SH-SY5Y (cell line): ENCODE results near the gene GTF2IRD1.

Source experiments
- GATA2 ChIP-seq: IDR thresholded peaks from 2 replicates; pipeline ENCODE4 v1.6.1; 2011; ENCODE audit warnings: mild to moderate bottlenecking, low read depth, low read length
- GATA3 ChIP-seq: IDR thresholded peaks from 2 replicates; pipeline ENCODE4 v1.6.1; 2011; ENCODE audit warnings: low read depth, mild to moderate bottlenecking, low read length, moderate library complexity

DNA sequence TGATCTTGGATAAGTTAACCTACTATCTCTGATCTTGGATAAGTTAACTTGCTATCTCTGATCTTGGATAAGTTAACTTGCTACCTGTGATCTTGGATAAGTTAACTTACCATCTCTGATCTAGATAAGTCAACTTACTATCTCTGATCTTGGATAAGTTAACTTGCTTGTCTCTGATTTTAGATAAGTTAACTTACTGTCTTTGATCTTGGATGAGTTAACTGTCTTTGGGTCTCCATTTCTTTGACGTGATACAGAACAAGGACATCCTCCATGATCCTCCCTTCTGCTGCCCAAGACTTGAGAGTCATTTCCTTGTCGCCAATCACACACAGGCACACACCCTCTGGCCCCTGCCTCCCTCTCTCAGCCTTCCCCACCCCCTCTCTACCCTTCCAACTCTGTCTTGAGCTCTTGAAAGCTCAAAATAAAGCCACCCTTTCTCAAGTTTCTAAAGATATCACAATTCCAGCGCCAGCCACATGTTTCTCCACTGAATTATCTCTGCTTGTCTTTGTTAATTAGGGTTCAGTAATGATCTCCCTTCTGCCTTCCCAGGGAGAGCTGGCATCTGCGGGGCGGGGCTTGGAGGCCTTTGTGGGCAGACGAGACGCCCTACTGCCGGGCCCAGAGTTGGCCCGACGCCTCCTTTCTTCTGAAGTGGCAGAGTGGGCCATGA lies 118.7 kb downstream of the GTF2IRD1 start:
- no peak for TF ChIP-seq GATA2
- no peak for TF ChIP-seq GATA3
